K562 (cell line): ENCODE measurements around the gene ADIPOR1. TPM values are rescaled to one million over a fixed set of nuclear protein-coding genes. Genes with fewer than 3 reads are reported as not detected.

Source experiments
- FOXK2 ChIP-seq, 2 experiments: fragments of 450-650 bp; IDR thresholded peaks in 1 of 2; conservative IDR thresholded peaks in 1 of 2; 2 replicates each; pipeline ENCODE4 v1.6.1; 2016; ENCODE audit warnings: low read depth in 2 of 2, mild to moderate bottlenecking in 1 of 2
- FOXM1 ChIP-seq, 2 experiments: fragments of 450-650 bp in 1 of 2; sonication (generic) in 1 of 2; formaldehyde crosslinking in 1 of 2; IDR thresholded peaks; 2 replicates each; pipeline versions ENCODE4 v1.6.1 to v1.9.0; 2017 to 2022; ENCODE audit warnings: low read depth in 2 of 2, mild to moderate bottlenecking in 2 of 2, missing genetic modification reagents in 1 of 2, moderate library complexity in 1 of 2
- HLTF ChIP-seq: fragments of 450-650 bp; IDR thresholded peaks from 2 replicates; pipeline ENCODE4 v1.6.1; 2016
- HNRNPLL ChIP-seq: fragments of 200-400 bp; formaldehyde crosslinking; IDR thresholded peaks from 2 replicates; pipeline ENCODE4 v1.6.1; 2017; ENCODE audit warnings: low read length, low read depth, mild to moderate bottlenecking; ENCODE audit not compliant: poor library complexity, severe bottlenecking
- HSF4 ChIP-seq: fragments of 250-450 bp; sonication (Bioruptor Pico); IDR thresholded peaks from 2 replicates; pipeline ENCODE4 v2.1.2; 2022; ENCODE audit warnings: mild to moderate bottlenecking, moderate library complexity, borderline replicate concordance
- MYNN ChIP-seq, 2 experiments: sonication (generic); formaldehyde crosslinking in 1 of 2; IDR thresholded peaks; 2 replicates each; pipeline versions ENCODE4 v1.5.0 to v1.6.1; 2016 to 2020; ENCODE audit warnings: antibody characterized with exemption in 1 of 2, missing genetic modification reagents in 1 of 2
- NFATC3 ChIP-seq: fragments of 450-650 bp; IDR thresholded peaks from 2 replicates; pipeline ENCODE4 v1.6.1; 2017; ENCODE audit warnings: mild to moderate bottlenecking
- SMARCE1 ChIP-seq: fragments of 450-650 bp; IDR thresholded peaks from 2 replicates; pipeline ENCODE4 v1.7.1; 2016; ENCODE audit warnings: mild to moderate bottlenecking
- TAF9B ChIP-seq: fragments of 450-650 bp; IDR thresholded peaks from 2 replicates; pipeline ENCODE4 v1.6.1; 2018; ENCODE audit warnings: mild to moderate bottlenecking; ENCODE audit not compliant: partially characterized antibody
- TCF3 ChIP-seq: sonication (generic); formaldehyde crosslinking; IDR thresholded peaks from 2 replicates; pipeline ENCODE4 v1.4.0; 2020; ENCODE audit warnings: mild to moderate bottlenecking, missing genetic modification reagents
- ZNF583 ChIP-seq: fragments of 250-450 bp; sonication (Bioruptor Pico); IDR thresholded peaks from 2 replicates; pipeline ENCODE4 v1.4.0; 2020
- polyA plus RNA-seq, 8 experiments: library from polyadenylated mRNA; depleted of rRNA in 4 of 8; stranded (reverse) in 5 of 8; unstranded in 3 of 8; fragments of >200 nt; fragmentation: Nextera tagmentation in 2 of 8; fragmentation: Illumina TruSeq in 1 of 8; extraction: Ambion mirVana in 2 of 8; extraction: Trizol in 1 of 8; gene quantifications; 2 replicates each; pipeline versions ENCODE4 v1.2.1 to v1.2.3, GENCODE V29; 2011 to 2014; ENCODE audit warnings: inconsistent platforms in 1 of 8, missing spikeins in 1 of 8
- total RNA-seq, 7 experiments: library from RNA; depleted of rRNA in 6 of 7; stranded (reverse); fragments of >200 nt in 6 of 7; fragmentation: Illumina TruSeq in 2 of 7; extraction: Trizol in 2 of 7; gene quantifications; 2 replicates each; pipeline versions ENCODE4 v1.2.1 to v1.2.3, GENCODE V29; 2011 to 2021; ENCODE audit warnings: low replicate concordance in 1 of 7
- TF ChIP-seq, protein P1 (sequence below): fragments of 450-650 bp; IDR thresholded peaks from 2 replicates; pipeline ENCODE4 v1.6.1; 2014; ENCODE audit warnings: low read depth, mild to moderate bottlenecking, moderate library complexity, borderline replicate concordance
- TF ChIP-seq, protein P2 (sequence below): fragments of 450-650 bp; formaldehyde crosslinking; IDR thresholded peaks from 2 replicates; pipeline ENCODE4 v1.4.0; 2022; ENCODE audit warnings: missing genetic modification characterization
- TF ChIP-seq, protein P3 (sequence below), 2 experiments: fragments of 200-800 bp in 1 of 2; sonication (Bioruptor generic) in 1 of 2; sonication (generic) in 1 of 2; formaldehyde crosslinking in 1 of 2; IDR thresholded peaks in 1 of 2; conservative IDR thresholded peaks in 1 of 2; 2 replicates each; pipeline versions ENCODE4 v1.5.0 to v1.6.1; 2016 to 2020; ENCODE audit warnings: missing compliant biosample characterization in 1 of 2, missing genetic modification characterization in 1 of 2, missing genetic modification reagents in 1 of 2
- TF ChIP-seq, protein P4 (sequence below): sonication (generic); formaldehyde crosslinking; IDR thresholded peaks from 2 replicates; pipeline ENCODE4 v1.8.0; 2022; ENCODE audit warnings: mild to moderate bottlenecking, missing genetic modification reagents
- TF ChIP-seq, protein P5 (sequence below): sonication (generic); formaldehyde crosslinking; IDR thresholded peaks from 2 replicates; pipeline ENCODE4 v1.8.1; 2023; ENCODE audit warnings: mild to moderate bottlenecking, missing genetic modification reagents

Gene ADIPOR1
- total and polyA plus RNA-seq, 9 of the 15 experiments (the other 6 are each of a cell fraction or from before 2014, with no cell fraction given): 29.0 to 217 (median 100) TPM

DNA sequence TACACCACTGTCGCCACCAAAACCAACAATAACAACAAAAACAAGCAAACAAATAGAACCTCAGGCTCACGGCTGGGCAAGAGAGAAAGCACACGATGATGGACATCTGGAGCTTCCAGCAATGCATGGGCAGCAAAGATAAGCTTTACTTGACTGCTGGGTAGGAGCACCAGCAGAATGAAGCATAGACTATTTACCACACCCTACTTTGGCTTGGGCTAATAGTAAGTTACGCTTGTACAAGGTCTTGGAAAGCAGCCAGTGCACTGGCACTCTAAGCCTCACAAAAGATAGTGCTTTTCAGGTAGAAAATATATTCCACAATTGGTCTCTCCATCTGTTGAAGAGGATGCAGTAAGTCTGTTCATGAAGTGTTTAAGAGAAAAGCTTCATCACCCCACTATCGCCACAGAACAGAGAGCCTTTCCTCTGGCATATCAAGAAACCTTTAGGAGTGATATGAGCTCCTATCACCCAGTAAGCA lies 13.6 kb downstream of the ADIPOR1 start (continued):
- TF ChIP-seq, protein P1, sequence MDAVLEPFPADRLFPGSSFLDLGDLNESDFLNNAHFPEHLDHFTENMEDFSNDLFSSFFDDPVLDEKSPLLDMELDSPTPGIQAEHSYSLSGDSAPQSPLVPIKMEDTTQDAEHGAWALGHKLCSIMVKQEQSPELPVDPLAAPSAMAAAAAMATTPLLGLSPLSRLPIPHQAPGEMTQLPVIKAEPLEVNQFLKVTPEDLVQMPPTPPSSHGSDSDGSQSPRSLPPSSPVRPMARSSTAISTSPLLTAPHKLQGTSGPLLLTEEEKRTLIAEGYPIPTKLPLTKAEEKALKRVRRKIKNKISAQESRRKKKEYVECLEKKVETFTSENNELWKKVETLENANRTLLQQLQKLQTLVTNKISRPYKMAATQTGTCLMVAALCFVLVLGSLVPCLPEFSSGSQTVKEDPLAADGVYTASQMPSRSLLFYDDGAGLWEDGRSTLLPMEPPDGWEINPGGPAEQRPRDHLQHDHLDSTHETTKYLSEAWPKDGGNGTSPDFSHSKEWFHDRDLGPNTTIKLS: no peak; the same call in 1 of the 2 replicates
- peak; percentile 66; the same call in 1 of the 2 replicates for TF ChIP-seq ZNF583
- TF ChIP-seq SMARCE1: peak; percentile 90
- TF ChIP-seq, protein P2, sequence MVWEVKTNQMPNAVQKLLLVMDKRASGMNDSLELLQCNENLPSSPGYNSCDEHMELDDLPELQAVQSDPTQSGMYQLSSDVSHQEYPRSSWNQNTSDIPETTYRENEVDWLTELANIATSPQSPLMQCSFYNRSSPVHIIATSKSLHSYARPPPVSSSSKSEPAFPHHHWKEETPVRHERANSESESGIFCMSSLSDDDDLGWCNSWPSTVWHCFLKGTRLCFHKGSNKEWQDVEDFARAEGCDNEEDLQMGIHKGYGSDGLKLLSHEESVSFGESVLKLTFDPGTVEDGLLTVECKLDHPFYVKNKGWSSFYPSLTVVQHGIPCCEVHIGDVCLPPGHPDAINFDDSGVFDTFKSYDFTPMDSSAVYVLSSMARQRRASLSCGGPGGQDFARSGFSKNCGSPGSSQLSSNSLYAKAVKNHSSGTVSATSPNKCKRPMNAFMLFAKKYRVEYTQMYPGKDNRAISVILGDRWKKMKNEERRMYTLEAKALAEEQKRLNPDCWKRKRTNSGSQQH (CRISPR knock-in tag): no peak
- TF ChIP-seq HLTF: peak; percentile 73; the same call in 1 of the 2 replicates
- TF ChIP-seq FOXM1 (IDR thresholded peaks at IDR 0.05; ENCODE audit: low read depth): peak; percentile 88
- no peak for TF ChIP-seq FOXM1 (CRISPR knock-in tag; IDR thresholded peaks at IDR 0.05; ENCODE audit: low read depth)
- TF ChIP-seq, protein P3, sequence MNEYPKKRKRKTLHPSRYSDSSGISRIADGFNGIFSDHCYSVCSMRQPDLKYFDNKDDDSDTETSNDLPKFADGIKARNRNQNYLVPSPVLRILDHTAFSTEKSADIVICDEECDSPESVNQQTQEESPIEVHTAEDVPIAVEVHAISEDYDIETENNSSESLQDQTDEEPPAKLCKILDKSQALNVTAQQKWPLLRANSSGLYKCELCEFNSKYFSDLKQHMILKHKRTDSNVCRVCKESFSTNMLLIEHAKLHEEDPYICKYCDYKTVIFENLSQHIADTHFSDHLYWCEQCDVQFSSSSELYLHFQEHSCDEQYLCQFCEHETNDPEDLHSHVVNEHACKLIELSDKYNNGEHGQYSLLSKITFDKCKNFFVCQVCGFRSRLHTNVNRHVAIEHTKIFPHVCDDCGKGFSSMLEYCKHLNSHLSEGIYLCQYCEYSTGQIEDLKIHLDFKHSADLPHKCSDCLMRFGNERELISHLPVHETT (CRISPR knock-in tag; conservative IDR thresholded peaks at IDR 0.05 in 1 of 2, IDR thresholded peaks at IDR 0.05 in 1 of 2): peak in 1 of 2 experiments; percentile 66; a peak in 1 of 4 replicates
- TF ChIP-seq, protein P4, sequence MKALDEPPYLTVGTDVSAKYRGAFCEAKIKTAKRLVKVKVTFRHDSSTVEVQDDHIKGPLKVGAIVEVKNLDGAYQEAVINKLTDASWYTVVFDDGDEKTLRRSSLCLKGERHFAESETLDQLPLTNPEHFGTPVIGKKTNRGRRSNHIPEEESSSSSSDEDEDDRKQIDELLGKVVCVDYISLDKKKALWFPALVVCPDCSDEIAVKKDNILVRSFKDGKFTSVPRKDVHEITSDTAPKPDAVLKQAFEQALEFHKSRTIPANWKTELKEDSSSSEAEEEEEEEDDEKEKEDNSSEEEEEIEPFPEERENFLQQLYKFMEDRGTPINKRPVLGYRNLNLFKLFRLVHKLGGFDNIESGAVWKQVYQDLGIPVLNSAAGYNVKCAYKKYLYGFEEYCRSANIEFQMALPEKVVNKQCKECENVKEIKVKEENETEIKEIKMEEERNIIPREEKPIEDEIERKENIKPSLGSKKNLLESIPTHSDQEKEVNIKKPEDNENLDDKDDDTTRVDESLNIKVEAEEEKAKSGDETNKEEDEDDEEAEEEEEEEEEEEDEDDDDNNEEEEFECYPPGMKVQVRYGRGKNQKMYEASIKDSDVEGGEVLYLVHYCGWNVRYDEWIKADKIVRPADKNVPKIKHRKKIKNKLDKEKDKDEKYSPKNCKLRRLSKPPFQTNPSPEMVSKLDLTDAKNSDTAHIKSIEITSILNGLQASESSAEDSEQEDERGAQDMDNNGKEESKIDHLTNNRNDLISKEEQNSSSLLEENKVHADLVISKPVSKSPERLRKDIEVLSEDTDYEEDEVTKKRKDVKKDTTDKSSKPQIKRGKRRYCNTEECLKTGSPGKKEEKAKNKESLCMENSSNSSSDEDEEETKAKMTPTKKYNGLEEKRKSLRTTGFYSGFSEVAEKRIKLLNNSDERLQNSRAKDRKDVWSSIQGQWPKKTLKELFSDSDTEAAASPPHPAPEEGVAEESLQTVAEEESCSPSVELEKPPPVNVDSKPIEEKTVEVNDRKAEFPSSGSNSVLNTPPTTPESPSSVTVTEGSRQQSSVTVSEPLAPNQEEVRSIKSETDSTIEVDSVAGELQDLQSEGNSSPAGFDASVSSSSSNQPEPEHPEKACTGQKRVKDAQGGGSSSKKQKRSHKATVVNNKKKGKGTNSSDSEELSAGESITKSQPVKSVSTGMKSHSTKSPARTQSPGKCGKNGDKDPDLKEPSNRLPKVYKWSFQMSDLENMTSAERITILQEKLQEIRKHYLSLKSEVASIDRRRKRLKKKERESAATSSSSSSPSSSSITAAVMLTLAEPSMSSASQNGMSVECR: no peak
- TF ChIP-seq MYNN (IDR thresholded peaks at IDR 0.05): peak; percentile 87
- no peak for TF ChIP-seq MYNN (CRISPR knock-in tag; IDR thresholded peaks at IDR 0.05)
- peak; percentile 97 for TF ChIP-seq TCF3 (CRISPR knock-in tag)
- 0 out of 2 replicates have a peak, but pooled peaks have one; percentile 18 for TF ChIP-seq NFATC3
- no peak for TF ChIP-seq TAF9B
- peak; percentile 64 to 87; a peak in 3 of 4 replicates for TF ChIP-seq FOXK2 (conservative IDR thresholded peaks at IDR 0.05 in 1 of 2, IDR thresholded peaks at IDR 0.05 in 1 of 2; ENCODE audit: low read depth in 2 of 2)
- no peak for TF ChIP-seq HNRNPLL
- TF ChIP-seq, protein P5, sequence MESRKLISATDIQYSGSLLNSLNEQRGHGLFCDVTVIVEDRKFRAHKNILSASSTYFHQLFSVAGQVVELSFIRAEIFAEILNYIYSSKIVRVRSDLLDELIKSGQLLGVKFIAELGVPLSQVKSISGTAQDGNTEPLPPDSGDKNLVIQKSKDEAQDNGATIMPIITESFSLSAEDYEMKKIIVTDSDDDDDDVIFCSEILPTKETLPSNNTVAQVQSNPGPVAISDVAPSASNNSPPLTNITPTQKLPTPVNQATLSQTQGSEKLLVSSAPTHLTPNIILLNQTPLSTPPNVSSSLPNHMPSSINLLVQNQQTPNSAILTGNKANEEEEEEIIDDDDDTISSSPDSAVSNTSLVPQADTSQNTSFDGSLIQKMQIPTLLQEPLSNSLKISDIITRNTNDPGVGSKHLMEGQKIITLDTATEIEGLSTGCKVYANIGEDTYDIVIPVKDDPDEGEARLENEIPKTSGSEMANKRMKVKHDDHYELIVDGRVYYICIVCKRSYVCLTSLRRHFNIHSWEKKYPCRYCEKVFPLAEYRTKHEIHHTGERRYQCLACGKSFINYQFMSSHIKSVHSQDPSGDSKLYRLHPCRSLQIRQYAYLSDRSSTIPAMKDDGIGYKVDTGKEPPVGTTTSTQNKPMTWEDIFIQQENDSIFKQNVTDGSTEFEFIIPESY (CRISPR knock-in tag): no peak
- peak; percentile 62; the same call in 1 of the 2 replicates for TF ChIP-seq HSF4 (CRISPR knock-in tag)
